Measurements from ENCODE around the gene COQ4.

Gene COQ4

GRCh38 chr9:128358090-128358489 lies 35.5 kb downstream of the COQ4 start:
- no peak for TF ChIP-seq CTCF (IDR thresholded peaks at IDR 0.05; ENCODE audit: low read length, missing control alignments)
- no peak for DNase-seq (ENCODE audit: low read depth)
- no peak overlapping the region for H3K4me3 ChIP-seq (replicated peaks; ENCODE audit: low read depth, low read length)

GRCh38 chr9:128358861-128359260 lies 36.2 kb downstream of the COQ4 start:
- TF ChIP-seq CTCF (IDR thresholded peaks at IDR 0.05; ENCODE audit: low read length, missing control alignments) = no peak
- no peak for DNase-seq (ENCODE audit: low read depth)
- H3K4me3 ChIP-seq (replicated peaks; ENCODE audit: low read depth, low read length) = no peak overlapping the region

DNA sequence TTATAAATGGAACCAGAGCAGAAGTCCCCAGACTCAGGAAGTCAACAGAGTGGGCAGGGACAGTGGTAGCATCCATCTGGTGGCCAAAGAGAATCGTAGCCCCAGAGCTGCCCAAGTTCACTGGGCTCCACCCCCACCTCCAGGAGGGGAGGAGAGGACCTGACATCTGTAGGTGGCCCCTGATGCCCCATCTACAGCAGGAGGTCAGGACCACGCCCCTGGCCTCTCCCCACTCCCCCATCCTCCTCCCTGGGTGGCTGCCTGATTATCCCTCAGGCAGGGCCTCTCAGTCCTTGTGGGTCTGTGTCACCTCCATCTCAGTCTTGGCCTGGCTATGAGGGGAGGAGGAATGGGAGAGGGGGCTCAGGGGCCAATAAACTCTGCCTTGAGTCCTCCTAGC lies 38.2 kb downstream of the COQ4 start:
- no peak for TF ChIP-seq CTCF (IDR thresholded peaks at IDR 0.05; ENCODE audit: low read length, missing control alignments)
- H3K4me3 ChIP-seq (replicated peaks; ENCODE audit: low read depth, low read length) = no peak overlapping the region

DNA sequence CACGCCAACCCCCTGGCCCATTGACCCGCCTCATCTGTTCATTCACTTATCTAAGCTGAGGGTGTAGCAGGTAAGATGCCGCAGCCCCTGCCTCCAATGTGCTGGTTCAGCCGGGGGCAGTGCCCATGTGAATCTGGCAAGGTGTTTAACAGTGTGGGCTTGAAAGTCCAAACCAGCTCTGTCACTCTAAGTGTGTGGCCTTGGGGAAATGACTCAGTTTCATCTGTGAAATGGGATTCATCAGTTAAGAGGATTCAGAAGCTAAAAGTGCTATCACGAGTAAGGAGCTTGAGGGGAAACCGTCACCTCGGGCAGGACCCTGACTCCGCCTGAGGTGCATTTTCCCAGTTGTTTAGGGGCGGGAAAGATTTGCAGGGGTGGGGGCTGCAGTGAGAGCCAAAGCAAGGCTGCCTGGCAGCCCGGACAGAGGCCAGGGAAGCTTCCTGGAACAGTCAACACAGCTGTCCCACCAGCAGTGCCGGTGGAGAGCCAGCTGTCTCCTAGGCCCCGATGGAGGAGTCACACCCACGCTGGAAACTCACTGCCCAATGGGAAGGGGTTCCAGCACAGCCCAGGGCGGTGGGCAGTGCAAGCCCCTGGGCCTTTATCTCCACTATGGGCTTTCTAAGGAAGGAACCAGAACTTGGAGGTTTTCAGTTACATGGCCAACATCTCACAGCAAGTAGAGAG lies 38.8 kb downstream of the COQ4 start:
- H3K4me3 ChIP-seq (replicated peaks; ENCODE audit: low read depth, low read length) = peak overlapping the region; percentile 56
- DNase-seq (ENCODE audit: low read depth) = no peak
- TF ChIP-seq CTCF (IDR thresholded peaks at IDR 0.05; ENCODE audit: low read length, missing control alignments) = no peak

More for the DNA sequence above, 38.2 kb downstream of the COQ4 start:
- no peak for DNase-seq (ENCODE audit: low read depth)

DNA sequence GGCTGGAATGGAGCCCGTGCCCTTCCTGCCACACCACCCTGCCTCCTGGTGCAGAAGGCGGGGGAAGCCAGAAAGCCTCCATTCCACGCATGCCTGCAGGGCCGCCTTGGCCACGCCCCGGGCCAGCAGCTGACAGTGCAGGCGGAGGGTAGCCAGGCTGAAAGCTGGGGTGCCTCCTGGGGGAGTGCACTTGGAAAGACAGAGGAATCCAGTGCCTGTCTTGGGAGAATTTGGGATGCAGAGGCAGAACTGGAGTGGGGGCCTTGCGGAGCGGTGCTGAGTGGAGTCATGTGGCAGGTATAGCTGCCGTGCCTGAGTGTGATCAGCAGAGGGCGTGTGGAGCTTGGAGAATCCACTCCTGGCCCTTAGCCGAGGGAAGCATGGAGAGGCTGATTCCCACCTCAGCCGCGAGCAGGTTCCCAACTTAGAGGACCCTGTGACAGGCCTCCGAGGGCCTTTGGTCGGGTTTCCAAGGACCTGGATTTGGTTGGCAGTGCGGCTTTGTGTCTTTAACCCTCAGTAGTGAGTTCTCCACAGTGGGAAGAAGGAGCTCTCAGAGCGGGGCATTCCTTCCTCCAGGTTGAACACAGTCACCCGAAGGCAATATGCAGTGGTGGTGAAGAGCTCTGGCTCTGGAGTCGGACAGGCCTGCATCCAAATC lies 39.5 kb downstream of the COQ4 start:
- DNase-seq (ENCODE audit: low read depth) = peak; percentile 86
- peak; percentile 86 for TF ChIP-seq CTCF (IDR thresholded peaks at IDR 0.05; ENCODE audit: low read length, missing control alignments)
- peak overlapping the region; percentile 56 for H3K4me3 ChIP-seq (replicated peaks; ENCODE audit: low read depth, low read length)

DNA sequence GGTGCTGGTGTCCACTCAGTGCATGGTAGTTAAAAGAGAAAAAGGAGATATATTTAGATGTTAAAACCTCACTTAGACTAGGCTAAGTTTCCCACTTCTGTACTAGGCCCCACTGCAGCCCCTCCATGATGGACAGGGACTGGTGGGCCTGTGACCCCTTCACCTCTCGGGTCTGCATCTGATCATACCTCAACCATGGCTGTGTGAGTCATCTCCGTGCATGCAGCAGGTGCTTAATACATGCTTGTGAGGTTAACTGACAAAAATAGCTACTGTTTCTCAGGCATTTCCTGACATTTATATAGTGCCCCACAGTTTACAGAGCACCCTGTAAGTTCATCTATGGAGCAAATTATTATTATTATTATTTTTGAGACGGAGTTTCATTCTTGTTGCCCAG lies 40.1 kb downstream of the COQ4 start:
- no peak overlapping the region for H3K4me3 ChIP-seq (replicated peaks; ENCODE audit: low read depth, low read length)
- DNase-seq (ENCODE audit: low read depth) = no peak
- TF ChIP-seq CTCF (IDR thresholded peaks at IDR 0.05; ENCODE audit: low read length, missing control alignments) = no peak

DNA sequence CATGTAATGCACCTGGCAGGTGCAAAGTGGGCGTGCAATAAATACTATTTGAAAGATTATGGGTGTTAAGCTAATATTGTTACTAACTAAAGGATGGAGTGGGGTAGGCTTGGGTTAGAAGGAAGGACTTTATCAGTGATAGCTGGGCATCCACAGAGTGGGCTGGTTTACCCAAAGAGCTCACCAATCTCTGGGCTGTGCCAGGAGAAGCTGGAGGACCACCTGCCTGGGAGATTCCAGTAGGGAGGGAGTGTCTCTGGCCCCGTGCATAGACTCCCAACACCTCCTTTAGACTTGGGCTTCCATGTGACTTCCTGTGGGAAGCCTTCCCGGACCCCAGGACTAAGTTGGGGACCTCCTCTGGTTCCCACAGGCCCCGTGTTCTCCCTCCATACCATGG lies 42.9 kb downstream of the COQ4 start:
- no peak overlapping the region for H3K4me3 ChIP-seq (replicated peaks; ENCODE audit: low read depth, low read length)
- DNase-seq (ENCODE audit: low read depth) = no peak
- TF ChIP-seq CTCF (IDR thresholded peaks at IDR 0.05; ENCODE audit: low read length, missing control alignments) = no peak
